Measurements from ENCODE around the gene TTC33.
"Not testable (repeated sequence)": the region's sequence is repeated elsewhere in the genome, so short reads cannot be mapped to it uniquely, and the experiment has no call there.

TTC33 gene

DNA sequence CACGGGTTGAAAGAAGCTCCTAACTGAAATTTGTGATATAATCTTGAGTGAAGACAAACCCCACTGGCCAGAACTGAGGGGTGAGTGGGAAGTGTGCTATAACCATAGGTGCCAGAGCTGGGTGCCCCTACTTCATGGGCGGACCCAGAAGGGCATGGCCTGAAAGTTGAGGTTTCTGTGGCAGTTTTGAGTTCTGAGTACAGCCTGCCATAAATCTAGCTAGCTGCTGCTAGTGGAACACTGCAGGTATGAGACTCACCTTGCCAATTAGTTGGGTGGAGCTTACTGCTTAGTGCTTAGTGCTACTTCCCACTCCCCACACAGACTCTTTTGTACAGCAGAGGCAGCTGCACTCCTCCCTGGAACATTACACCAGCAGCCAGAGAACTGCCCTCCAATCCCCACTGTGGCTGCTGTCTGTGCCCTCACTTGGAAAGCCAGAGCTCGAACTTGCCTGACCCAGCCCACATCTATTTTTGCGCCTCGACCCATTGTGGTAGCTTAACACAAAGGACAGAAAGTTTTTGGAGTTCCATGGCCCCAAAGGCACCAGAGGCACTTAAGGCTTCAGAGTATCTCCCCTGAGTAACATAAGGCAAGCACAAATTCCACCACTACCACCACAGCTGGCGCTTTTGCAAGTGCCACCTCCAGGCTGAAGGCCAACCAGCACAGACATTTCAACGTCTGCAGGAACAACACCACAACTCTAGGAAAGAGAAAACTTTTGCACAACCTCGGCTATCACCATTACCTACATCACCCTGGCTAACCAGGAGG lies 103.1 kb downstream of the TTC33 start:
- DNase-seq (ENCODE audit: low spot score) = no peak

DNA sequence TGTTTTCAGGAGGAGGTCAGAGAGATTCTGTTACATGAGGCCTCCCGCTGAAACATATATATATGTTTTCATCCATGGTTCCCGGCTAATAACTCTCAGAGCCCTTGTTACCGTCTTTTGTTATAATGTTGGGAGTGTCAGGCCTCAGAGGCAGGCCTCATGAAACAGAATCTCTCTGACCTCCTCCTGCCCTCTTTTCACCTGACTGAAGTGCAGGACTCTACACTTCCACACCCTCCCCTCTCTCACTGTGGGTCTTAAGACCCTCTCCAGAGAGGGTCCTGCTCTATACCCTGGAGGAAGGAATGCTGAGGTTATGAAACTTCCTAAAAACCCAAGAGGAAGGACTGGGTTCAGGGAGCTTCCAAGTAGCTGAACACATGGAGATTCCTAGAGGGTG lies 104.6 kb downstream of the TTC33 start:
- no peak for DNase-seq (ENCODE audit: low spot score)

DNA sequence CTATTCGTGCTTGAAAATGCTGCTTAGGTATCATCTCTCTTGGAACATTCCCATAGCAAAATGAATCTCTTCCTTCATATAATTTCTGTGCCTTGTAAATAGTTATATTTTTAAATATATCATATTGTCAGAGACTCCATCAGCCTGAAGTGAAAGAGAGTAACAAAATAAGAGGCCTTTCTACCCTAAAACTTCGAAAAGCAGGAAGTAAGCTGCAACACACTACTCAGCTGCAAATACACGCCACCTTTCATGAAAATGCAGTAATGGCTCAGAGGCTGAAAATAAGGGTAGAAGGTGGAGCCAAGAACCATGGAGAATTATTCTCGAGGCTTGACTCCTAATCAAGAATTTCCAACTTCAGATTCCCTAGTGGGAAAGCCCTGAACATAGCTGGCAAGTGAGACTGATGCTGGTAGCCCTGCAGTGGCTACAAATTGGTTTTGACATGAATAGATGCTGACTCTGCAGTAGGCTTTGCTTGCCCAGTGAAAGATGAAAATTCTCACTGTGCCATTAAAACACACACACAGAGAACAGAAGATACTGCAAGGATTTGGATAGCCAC lies 106.2 kb downstream of the TTC33 start:
- DNase-seq (ENCODE audit: low spot score) = no peak

- DNase-seq (ENCODE audit: low spot score) = no peak
Measured at GRCh38 chr5:40648150-40648549, 107.6 kb downstream of the TTC33 start.

DNA sequence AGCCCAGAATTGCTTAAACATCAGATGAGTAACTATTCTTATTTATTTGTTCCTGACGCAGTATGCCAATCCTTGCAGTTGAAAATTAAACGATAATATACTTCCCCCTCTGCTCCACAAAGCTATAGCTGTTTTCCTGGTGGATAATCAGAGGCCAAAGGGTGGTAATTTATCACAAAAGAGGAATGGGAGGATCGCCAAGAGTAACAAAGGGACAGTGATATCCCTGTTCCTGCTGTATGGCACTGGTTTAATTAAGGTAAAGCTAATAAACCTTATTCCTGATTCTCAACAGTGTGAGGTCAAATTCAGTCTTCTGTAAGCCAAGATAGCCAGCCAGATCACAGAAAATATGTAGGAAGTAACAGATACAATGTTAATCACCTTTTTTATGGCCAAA lies 109.5 kb downstream of the TTC33 start:
- DNase-seq (ENCODE audit: low spot score) = no peak

GRCh38 chr5:40639531-40639930 lies 116.2 kb downstream of the TTC33 start:
- DNase-seq (ENCODE audit: low spot score) = not testable (repeated sequence)

DNA sequence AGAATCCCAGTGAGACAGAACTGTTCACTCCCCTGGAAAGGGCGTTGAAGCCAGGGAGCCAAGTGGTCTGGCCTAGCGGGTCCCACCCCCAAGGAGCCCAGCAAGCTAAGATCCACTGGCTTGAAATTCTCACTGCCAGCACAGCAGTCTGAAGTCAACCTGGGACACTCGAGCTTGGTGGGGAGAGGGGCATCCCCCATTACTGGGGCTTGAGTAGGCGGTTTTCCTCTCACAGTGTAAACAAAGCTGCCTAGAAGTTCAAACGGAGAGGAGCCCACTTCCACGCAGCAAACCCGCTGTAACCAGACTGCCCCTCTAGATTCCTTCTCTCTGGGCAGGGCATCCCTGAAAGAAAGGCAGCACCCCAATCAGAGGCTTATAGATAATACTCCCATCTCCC lies 121.2 kb downstream of the TTC33 start:
- DNase-seq (ENCODE audit: low spot score) = no peak

GRCh38 chr5:40634154-40634553 lies 121.6 kb downstream of the TTC33 start:
- no peak for DNase-seq (ENCODE audit: low spot score)

- no peak for DNase-seq (ENCODE audit: low spot score)
Measured at GRCh38 chr5:40631236-40631635, 124.5 kb downstream of the TTC33 start.

- DNase-seq (ENCODE audit: low spot score) = no peak
Measured at GRCh38 chr5:40630126-40630525, 125.6 kb downstream of the TTC33 start.

GRCh38 chr5:40628407-40628806 lies 127.4 kb downstream of the TTC33 start:
- DNase-seq (ENCODE audit: low spot score) = no peak

DNA sequence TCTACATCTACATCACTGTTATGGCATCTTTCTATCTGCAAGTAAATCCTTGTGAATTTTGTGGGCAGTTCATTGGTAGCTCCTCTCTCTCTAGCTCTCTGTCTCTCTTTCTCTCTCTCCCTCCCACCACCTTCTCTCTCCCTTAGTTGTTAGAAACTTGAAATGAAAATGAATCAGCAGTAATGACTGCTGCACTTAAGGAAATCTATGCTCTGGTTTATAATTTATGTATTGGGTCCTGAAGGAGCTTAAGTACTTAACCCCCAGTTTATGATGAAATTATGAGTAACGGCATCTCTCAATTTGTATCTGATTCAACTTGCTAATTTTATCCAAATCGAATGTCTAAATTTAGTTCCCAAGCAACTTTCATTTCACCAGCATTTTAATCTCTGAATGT lies 128.1 kb downstream of the TTC33 start:
- no peak for DNase-seq (ENCODE audit: low spot score)

DNA sequence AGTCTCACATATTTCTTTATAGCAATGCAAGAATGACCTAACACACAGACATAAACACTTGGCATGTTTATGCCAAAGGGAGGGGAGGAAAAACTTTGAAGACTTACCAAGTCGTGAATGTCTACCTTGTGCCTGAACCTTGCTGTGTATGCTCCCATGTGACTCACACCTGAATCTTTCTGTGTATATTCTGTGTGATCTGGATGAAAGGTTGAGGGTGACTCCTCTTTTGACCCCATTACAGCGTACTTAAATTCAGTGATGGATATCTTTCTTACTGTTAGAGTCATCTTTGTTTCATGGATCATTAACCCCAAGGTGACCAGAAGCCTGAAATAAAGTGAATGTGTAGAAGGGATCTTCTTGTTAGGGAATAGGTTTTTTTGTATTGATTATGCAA lies 129.0 kb downstream of the TTC33 start:
- no peak for DNase-seq (ENCODE audit: low spot score)

DNA sequence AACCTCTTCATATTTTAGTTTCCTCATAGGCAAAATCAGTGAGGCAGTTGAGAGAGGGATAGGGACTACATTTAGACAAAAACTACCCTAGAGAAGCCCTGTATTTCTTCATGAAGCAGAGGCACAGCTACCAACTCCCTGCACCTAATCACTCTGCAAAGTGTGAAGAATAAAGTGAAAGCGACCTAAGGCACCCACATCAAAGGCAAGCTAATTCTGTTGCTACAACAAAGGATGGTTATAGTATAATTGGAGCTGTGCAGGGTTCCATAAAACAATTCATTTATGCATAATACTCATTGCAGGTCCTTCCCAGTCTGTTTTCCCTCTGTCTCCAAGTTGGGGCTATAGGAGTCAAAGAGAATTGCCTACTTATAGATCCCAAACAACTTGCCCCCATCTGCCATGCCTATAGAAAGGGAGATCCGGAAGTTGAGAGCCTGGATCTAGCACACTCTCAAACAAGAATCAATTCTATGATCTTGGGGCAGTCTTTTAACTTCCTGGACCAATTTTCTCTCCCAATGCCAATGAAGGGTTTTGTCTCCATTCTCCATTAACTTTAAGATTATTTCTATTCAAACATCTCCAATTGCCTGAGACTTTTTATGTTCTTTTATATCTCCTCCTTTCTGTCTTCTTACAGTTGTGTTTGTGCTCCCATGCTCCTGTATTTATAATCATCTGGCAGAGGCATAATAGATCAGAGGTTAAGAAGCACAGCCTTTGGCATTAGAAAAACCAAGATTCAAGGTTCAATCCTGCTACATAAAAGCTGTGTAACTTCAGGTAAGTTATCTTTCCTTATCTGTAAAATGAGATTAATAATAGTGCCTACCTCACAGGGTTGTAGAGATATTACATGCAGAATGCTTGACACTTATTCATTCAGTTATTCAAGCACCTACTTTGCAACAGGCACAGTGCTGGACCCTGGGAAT lies 132.0 kb downstream of the TTC33 start:
- no peak for DNase-seq (ENCODE audit: low spot score)

DNA sequence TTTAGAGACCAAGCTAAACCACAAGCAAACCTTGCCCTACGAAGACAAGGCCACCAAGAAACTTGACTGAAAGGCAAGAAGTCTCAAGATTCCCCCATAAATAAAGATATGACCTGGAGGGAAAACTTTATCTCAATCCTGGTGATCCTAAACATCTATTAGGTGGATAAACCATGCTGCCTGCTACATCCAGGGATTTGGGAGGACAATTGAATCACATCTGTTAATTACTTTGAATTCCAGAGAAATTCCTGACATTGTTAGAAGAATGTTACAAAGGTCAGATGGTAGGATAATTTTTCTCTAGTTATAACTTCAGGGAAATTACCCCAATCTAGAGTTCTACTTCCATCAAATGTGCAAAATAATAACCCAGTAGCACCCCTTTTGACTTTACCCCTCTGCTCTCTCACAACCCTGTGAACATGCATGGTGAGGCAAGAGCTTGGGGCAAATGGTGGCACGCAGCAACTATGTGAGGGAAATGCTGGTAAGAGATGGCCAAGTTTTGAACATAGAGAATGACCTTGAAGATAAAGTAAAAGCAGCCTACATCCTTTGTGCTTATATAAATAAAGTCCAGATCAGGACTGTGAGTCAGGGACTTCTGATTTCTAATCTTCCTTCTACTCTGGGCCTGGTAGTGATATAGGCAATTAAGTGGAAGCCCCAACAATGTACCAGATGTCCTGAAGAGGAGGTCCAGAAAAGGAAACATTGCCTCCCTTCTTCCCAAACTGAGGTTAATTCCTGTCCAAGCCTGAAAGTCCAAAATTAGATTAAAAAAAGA lies 133.1 kb downstream of the TTC33 start:
- DNase-seq (ENCODE audit: low spot score) = no peak

DNA sequence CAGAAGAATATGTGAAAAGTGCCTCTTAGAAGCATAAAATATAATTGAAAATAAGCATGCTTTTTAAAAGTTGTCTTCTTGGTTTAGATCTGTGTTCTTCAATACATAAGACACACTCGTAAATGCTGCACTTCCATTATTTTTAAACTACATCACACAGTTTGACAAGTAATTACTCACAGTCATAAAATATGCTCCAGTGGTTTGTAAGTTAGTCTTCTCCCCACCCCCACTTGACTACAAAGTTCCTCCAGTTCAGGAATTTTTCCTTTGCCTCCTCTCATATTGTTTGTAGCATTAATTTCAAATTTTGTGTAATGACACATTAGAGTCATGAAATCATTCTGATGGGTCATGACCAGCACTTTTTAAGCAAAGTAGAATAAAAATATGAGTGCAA lies 136.3 kb downstream of the TTC33 start:
- no peak for DNase-seq (ENCODE audit: low spot score)

GRCh38 chr5:40618926-40619325 lies 136.8 kb downstream of the TTC33 start:
- no peak for DNase-seq (ENCODE audit: low spot score)

GRCh38 chr5:40616781-40617180 lies 139.0 kb downstream of the TTC33 start:
- DNase-seq (ENCODE audit: low spot score) = no peak

DNA sequence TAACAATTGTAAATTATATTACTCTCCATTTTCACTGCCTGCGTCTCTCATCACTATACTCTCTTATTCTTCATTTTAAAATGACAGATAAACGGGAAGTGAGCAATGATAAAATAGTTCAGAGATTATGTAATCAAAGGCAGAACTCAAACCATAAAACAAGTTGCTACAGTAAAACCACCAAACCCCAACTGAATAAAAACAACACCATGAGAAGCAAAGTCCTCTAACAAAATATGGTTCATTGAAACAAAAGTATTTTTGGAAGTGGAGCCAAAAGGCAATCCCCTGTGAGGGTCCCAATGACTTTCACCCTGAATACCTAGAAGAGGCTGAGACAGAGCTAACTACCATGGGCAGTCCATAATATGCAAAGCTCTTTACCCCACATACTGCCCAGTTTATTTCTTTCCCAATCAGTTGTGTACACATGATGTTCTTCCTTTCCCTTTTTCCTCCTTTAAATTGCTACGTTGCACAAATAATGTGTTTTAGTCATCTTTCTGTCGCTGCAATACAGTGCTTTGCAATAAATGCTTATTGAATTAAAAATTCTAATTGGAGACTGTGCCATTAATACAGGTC lies 140.1 kb downstream of the TTC33 start:
- no peak for DNase-seq (ENCODE audit: low spot score)

GRCh38 chr5:40614923-40615585 lies 140.7 kb downstream of the TTC33 start:
- DNase-seq (ENCODE audit: low spot score) = no peak

DNA sequence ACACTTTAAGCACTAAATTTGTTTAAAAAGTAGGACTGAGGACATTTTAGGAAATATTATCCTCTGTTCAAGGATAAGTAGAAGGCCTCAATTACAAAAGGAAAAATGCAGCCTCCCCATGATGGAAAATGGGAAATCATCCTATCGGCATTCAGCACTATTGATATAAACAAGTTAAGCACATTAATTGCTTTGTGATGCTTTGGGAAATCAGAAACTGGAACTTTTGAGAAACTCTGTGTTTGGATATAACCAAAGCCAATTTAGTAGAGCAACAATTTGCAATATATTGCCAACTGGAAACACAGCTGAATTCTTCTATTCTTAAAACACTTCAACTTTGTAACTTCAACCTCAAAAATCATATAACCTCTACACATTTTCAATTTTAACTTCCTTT lies 141.3 kb downstream of the TTC33 start:
- no peak for DNase-seq (ENCODE audit: low spot score)
